ENCODE measurements around the gene GGN.

DNA sequence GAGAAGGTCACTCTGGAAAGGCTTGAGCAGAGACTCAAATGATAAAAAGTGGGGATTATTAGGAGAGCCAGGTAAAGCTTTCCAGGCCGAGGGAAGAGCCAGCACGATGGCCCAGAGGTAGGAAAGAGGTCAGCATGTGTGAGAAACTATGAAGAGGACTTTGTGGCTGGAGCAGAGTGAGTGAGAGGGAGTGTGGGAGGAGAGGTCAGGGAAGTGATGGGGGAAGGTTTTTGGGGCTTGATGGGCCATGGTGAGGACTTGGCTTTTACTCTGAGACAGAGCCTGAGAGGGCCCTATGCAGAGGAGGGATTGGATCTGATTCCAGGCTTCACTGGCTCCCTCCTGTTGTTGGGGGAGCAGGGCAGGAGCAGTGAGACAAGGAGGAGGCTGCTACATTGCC lies 46.9 kb downstream of the GGN start:
- TF ChIP-seq POLR2A (IDR thresholded peaks at IDR 0.05; ENCODE audit: low read depth, low read length) (no peak), TAF1 (IDR thresholded peaks at IDR 0.05; ENCODE audit: low read depth, low read length) (no peak), POLR2AphosphoS5 (IDR thresholded peaks at IDR 0.05; ENCODE audit: low read depth, low read length) (no peak), SPI1 (IDR thresholded peaks at IDR 0.05; ENCODE audit: low read depth, low read length) (no peak), POU2F2 (IDR thresholded peaks at IDR 0.05; ENCODE audit: low read depth, low read length) (no peak), PAX5 (IDR thresholded peaks at IDR 0.05; ENCODE audit: insufficient read depth, low read length, severe bottlenecking) (no peak)
